OCI-LY1 (cell line): ENCODE data around the gene SEC61A2.

Experiments
- H2AFZ ChIP-seq: fragments of 200-600 bp; sonication (generic), shearing (Covaris generic); 2 replicates; pipeline ENCODE4 v1.6.0; 2014; ENCODE audit warnings: antibody characterized with exemption, mild to moderate bottlenecking, low read length
- H3F3A ChIP-seq: fragments of 200-600 bp; sonication (generic), shearing (Covaris generic); 2 replicates; pipeline ENCODE4 v1.6.0; 2014; ENCODE audit warnings: mild to moderate bottlenecking, antibody characterized with exemption, low read length, moderate library complexity; ENCODE audit not compliant: insufficient read depth
- H3K27ac ChIP-seq: fragments of 200-600 bp; sonication (generic); 2 replicates; pipeline ENCODE4 v1.5.1; 2014; ENCODE audit warnings: low read length, mixed run types, mild to moderate bottlenecking, low read depth; ENCODE audit not compliant: poor library complexity, severe bottlenecking
- H3K27me3 ChIP-seq: fragments of 200-600 bp; sonication (generic); 2 replicates; pipeline ENCODE4 v1.6.0; 2014; ENCODE audit warnings: antibody characterized with exemption, mild to moderate bottlenecking, low read length, moderate library complexity; ENCODE audit not compliant: insufficient read depth
- H3K36me3 ChIP-seq: fragments of 200-600 bp; sonication (generic); 2 replicates; pipeline ENCODE4 v1.6.1; 2014; ENCODE audit warnings: mild to moderate bottlenecking, antibody characterized with exemption, low read length, moderate library complexity, mixed read lengths; ENCODE audit not compliant: insufficient read depth
- H3K4me1 ChIP-seq: fragments of 200-600 bp; sonication (generic); 2 replicates; pipeline ENCODE4 v1.5.1; 2014; ENCODE audit warnings: mild to moderate bottlenecking, low read length, moderate library complexity; ENCODE audit not compliant: insufficient read depth, severe bottlenecking
- H3K4me2 ChIP-seq: fragments of 200-600 bp; sonication (generic), shearing (Covaris generic); 2 replicates; pipeline ENCODE4 v1.6.1; 2014; ENCODE audit warnings: low read length
- H3K4me3 ChIP-seq: fragments of 200-600 bp; sonication (generic); 2 replicates; pipeline ENCODE4 v1.5.1; 2014; ENCODE audit warnings: low read length, low read depth, mild to moderate bottlenecking, mixed read lengths; ENCODE audit not compliant: poor library complexity, severe bottlenecking
- H3K79me2 ChIP-seq: fragments of 200-600 bp; shearing (Covaris generic); 2 replicates; pipeline ENCODE4 v1.6.1; 2016; ENCODE audit warnings: mixed run types, low read length, mixed read lengths; ENCODE audit not compliant: insufficient read depth
- H3K9ac ChIP-seq: fragments of 200-600 bp; sonication (generic), shearing (Covaris generic); 2 replicates; pipeline ENCODE4 v1.6.1; 2014; ENCODE audit warnings: mild to moderate bottlenecking, low read length, mixed read lengths
- H3K9me2 ChIP-seq: fragments of 200-600 bp; sonication (generic), shearing (Covaris generic); 2 replicates; pipeline ENCODE4 v1.6.1; 2014; ENCODE audit warnings: low read depth, mild to moderate bottlenecking, low read length, mixed read lengths
- H3K9me3 ChIP-seq: fragments of 200-600 bp; shearing (Covaris generic); 2 replicates; pipeline ENCODE4 v1.6.1; 2014; ENCODE audit warnings: low read length, mixed read lengths
- H4K20me1 ChIP-seq: fragments of 200-600 bp; sonication (generic), shearing (Covaris generic); 2 replicates; pipeline ENCODE4 v1.6.0; 2016; ENCODE audit warnings: mild to moderate bottlenecking, low read length; ENCODE audit not compliant: insufficient read depth
- EZH2 ChIP-seq: fragments of 200-600 bp; sonication (generic), shearing (Covaris generic); IDR thresholded peaks from 2 replicates; pipeline ENCODE4 v1.8.0; 2017; ENCODE audit warnings: borderline replicate concordance, mixed run types, mild to moderate bottlenecking, antibody characterized with exemption, low read length, moderate library complexity, mixed read lengths
- TF ChIP-seq, protein P1 (sequence below): fragments of 200-600 bp; sonication (generic), shearing (Covaris generic); IDR thresholded peaks from 2 replicates; pipeline ENCODE4 v1.5.1; 2017; ENCODE audit warnings: mild to moderate bottlenecking, antibody characterized with exemption, low read length, moderate library complexity, mixed read lengths

The SEC61A2 gene

GRCh38 chr10:12154516-12154915 is 25.0 kb downstream of the SEC61A2 start:
- Histone ChIP-seq H3K4me1 (no peaks in the 10 kb centered on the region), H3K27me3 (no peaks in the 10 kb centered on the region), H2AFZ (no peak overlapping the region), H4K20me1 (no peaks in the 10 kb centered on the region), H3K27ac (no peak overlapping the region), H3K9ac (no peak overlapping the region), H3K4me3 (no peak overlapping the region), H3K9me2 (no peaks in the 10 kb centered on the region), H3F3A (no peaks in the 10 kb centered on the region), H3K9me3 (no peaks in the 10 kb centered on the region), H3K36me3 (peaks cover 33% of the 10 kb centered on the region), H3K4me2 (no peak overlapping the region), H3K79me2 (no peaks in the 10 kb centered on the region)
- TF ChIP-seq EZH2: no peak
- TF ChIP-seq, protein P1, sequence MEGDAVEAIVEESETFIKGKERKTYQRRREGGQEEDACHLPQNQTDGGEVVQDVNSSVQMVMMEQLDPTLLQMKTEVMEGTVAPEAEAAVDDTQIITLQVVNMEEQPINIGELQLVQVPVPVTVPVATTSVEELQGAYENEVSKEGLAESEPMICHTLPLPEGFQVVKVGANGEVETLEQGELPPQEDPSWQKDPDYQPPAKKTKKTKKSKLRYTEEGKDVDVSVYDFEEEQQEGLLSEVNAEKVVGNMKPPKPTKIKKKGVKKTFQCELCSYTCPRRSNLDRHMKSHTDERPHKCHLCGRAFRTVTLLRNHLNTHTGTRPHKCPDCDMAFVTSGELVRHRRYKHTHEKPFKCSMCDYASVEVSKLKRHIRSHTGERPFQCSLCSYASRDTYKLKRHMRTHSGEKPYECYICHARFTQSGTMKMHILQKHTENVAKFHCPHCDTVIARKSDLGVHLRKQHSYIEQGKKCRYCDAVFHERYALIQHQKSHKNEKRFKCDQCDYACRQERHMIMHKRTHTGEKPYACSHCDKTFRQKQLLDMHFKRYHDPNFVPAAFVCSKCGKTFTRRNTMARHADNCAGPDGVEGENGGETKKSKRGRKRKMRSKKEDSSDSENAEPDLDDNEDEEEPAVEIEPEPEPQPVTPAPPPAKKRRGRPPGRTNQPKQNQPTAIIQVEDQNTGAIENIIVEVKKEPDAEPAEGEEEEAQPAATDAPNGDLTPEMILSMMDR: no peak

- Histone ChIP-seq H3K9me2 (no peaks in the 10 kb centered on the region), H3K79me2 (no peaks in the 10 kb centered on the region), H3K9ac (no peak overlapping the region), H3K4me1 (no peaks in the 10 kb centered on the region), H3K27me3 (no peaks in the 10 kb centered on the region), H3K27ac (no peak overlapping the region), H3K4me3 (no peak overlapping the region), H3K4me2 (no peak overlapping the region), H3K9me3 (no peaks in the 10 kb centered on the region), H3K36me3 (peaks cover 37% of the 10 kb centered on the region), H4K20me1 (no peaks in the 10 kb centered on the region), H2AFZ (no peak overlapping the region), H3F3A (no peaks in the 10 kb centered on the region)
- no peak for TF ChIP-seq EZH2
- TF ChIP-seq, protein P1: no peak
Measured at GRCh38 chr10:12156367-12157123, 27.1 kb downstream of the SEC61A2 start.

DNA sequence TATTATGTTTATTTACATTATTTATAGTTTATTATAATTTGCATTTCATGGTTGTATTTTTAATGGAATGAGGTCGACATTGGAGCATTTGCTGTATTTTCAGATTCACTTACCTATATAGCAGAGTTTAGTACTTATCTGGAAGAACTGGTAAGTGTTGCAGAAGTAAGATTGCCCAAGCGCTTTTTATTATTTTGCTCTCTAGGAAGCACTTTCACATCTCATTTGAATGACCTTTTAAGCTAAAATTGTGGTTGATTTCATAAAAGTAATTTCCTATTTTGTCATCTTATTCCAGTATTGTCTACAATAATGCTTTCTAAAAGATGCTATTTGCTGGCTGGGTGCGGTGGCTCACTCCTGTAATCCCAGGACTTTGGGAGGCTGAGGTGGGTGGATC is 28.6 kb downstream of the SEC61A2 start:
- no peak overlapping the region for H3K4me3 ChIP-seq
- H3K36me3 ChIP-seq: peaks cover 50% of the 10 kb centered on the region
- no peak overlapping the region for H2AFZ ChIP-seq
- no peaks in the 10 kb centered on the region for H3F3A ChIP-seq
- no peaks in the 10 kb centered on the region for H3K27me3 ChIP-seq
- H3K9me2 ChIP-seq: no peaks in the 10 kb centered on the region
- no peak for TF ChIP-seq EZH2
- TF ChIP-seq, protein P1: no peak
- H3K27ac ChIP-seq: no peak overlapping the region
- H3K79me2 ChIP-seq: no peaks in the 10 kb centered on the region
- no peaks in the 10 kb centered on the region for H3K9me3 ChIP-seq
- H4K20me1 ChIP-seq: no peaks in the 10 kb centered on the region
- H3K4me1 ChIP-seq: no peaks in the 10 kb centered on the region
- no peak overlapping the region for H3K4me2 ChIP-seq
- no peak overlapping the region for H3K9ac ChIP-seq
